AG04449 (cell line): ENCODE data around the gene GFOD1.
"Not testable (repeated sequence)": the region's sequence is repeated elsewhere in the genome, so short reads cannot be mapped to it uniquely, and the experiment has no call there.

Source experiments
- CTCF ChIA-PET: fragments of 350-600 bp; formaldehyde crosslinking; extraction: SDS; loops from one replicate; lab custom pipeline; 2021; ENCODE audit warnings: antibody characterized with exemption; lab: Yijun Ruan, JAX
- POLR2A ChIA-PET: fragments of 400-600, 350-600 bp; formaldehyde crosslinking; extraction: SDS; loops from one replicate; lab custom pipeline; 2020; ENCODE audit warnings: antibody characterized with exemption, inconsistent platforms; lab: Yijun Ruan, JAX
- DNase-seq: peaks from one replicate; pipeline ENCODE4 v3.0.0-alpha.2; 2010; ENCODE audit warnings: low read depth, low spot score
- H3K4me3 ChIP-seq: 2 replicates; pipeline ENCODE4 v1.5.1; 2011; ENCODE audit warnings: low read depth, mild to moderate bottlenecking, control low read depth, low read length
- CTCF ChIP-seq: IDR thresholded peaks from one replicate; pipeline ENCODE4 v1.5.1; 2011; ENCODE audit warnings: mild to moderate bottlenecking, moderate library complexity, low read length, control low read depth, inconsistent platforms; ENCODE audit not compliant: insufficient read depth; ENCODE audit errors: missing control alignments

Gene GFOD1

DNA sequence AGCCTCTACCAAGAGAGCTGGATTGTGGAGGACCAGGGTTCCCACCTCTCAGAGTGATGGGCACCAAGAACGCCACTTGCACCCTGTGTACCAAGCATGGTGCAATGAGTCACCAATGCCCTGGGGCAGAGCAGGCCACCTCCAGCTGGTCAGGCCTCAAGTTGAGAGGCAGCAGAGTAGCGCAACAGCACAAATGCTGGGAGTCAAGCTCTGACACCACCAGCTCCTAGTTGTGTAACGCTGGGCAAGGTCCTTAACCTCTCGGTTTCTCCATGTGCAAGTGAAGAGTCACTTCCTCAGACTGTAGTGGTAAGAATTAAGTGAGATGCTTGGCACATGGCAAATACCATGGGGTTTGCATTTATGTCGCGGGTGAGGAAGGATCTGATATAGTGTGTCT lies 25.6 kb downstream of the GFOD1 start:
- POLR2A ChIA-PET = no interaction called here
- CTCF ChIA-PET = interaction anchor here (1.6 kb wide), 1 partner anchor 154 kb away, joined by 3 read pairs; no protein-coding TSS in a partner anchor
- TF ChIP-seq CTCF = no peak
- no peak overlapping the region for H3K4me3 ChIP-seq
- DNase-seq = no peak

GRCh38 chr6:13461307-13461706 lies 26.1 kb downstream of the GFOD1 start:
- H3K4me3 ChIP-seq = no peak overlapping the region
- DNase-seq = no peak
- CTCF ChIA-PET = interaction anchor here (1.6 kb wide), 1 partner anchor 155 kb away, joined by 3 read pairs; no protein-coding TSS in a partner anchor
- TF ChIP-seq CTCF = no peak
- POLR2A ChIA-PET = no interaction called here

DNA sequence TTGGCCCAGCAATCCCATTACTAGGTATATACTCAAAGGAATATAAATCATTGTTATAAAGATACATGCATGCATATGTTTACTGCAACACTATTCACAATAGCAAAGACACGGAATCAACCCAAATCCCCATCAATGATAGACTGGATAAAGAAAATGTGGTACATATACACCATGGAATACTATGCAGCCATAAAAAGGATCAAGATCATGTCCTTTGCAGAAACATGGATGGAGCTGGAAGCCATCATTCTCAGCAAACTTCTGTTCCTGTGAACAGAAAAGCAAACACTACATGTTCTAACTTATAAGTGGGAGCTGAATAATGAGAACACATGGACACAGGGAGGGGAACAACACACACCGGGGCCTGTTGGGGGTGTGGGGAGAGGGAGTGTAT lies 27.1 kb downstream of the GFOD1 start:
- POLR2A ChIA-PET = not testable (repeated sequence)
- CTCF ChIA-PET = interaction anchor here (1.6 kb wide), 1 partner anchor 156 kb away, joined by 3 read pairs; no protein-coding TSS in a partner anchor

DNA sequence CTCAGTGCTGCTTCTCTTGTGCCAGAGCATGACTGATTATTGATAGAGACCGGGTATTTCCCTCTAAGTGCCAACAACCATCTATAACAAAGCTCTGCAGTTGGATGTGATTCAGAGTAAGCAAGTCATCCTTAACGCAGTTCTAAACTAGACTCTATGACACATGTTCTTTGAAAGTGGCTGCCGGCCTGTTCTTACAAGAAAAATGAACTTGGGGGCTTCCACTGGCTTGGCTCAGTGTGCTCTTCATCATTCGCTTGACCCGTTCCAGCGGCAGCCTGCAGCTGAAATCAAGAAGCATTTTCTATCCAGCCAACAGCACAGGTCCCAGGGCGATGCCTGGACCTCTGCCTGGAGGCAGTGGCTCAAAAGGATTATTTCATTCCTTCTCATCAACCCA lies 29.8 kb downstream of the GFOD1 start:
- no peak for TF ChIP-seq CTCF
- DNase-seq = no peak
- no peak overlapping the region for H3K4me3 ChIP-seq
- ChIA-PET POLR2A (no interaction called here), CTCF (interaction anchor here (2.2 kb wide), 1 partner anchor 12 kb away, joined by 6 read pairs; no protein-coding TSS in a partner anchor)

More for the DNA sequence above, 27.1 kb downstream of the GFOD1 start:
- DNase-seq, H3K4me3 ChIP-seq: not testable (repeated sequence)

GRCh38 chr6:13455552-13455966 lies 31.8 kb downstream of the GFOD1 start:
- CTCF ChIA-PET = interaction anchor here (0.9 to 1.2 kb wide), 2 partner anchors 57 to 82 kb away, joined by 3 read pairs; no protein-coding TSS in a partner anchor
- POLR2A ChIA-PET = no interaction called here
- no peak overlapping the region for H3K4me3 ChIP-seq
- no peak for DNase-seq
- TF ChIP-seq CTCF = no peak

DNA sequence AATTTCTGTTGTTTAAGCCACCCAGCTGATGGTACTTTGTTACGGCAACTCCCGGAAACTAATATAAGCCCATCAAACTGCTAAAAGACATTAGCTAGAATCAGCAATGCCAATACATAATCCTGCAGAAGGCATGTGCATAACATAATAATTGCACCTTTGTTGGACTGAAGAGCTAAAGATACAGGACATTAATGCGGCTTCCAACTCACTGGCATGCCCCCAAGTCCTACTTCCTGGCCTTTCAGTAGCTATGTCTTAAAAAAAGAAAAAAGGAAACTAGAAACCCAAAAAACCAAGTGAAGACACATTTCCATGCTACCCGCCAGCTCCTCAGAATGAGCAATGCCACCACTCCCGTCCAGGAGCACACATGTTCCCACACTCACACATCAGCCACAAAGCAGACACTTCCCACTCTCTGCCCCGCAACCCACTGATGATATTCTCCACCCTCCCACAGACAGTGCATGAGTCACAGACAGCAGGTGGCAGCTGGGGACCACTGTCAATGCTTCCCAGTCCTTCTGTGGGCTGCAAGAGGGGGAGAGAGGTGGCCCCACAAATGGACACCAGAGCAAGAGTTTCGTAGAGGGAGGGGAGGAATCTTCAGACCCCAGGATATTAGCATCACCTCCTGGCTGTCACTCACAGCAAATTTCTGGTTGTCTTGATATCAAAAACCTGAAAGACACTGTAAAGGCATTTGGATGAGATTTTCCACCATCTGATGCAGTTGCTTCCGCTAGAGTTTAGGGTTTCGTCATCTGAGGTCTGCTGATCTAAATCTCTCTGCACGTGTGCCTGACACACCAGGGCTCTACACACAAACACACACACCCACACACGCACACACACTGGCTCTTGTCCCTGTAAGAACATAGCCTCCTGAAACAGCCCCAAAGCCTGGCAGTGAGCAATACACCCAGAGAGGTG lies 32.8 kb downstream of the GFOD1 start:
- ChIA-PET POLR2A (interaction anchor here (0.6 to 0.7 kb wide), 2 partner anchors 15 to 83 kb away, joined by 3 to 4 read pairs; no protein-coding TSS in a partner anchor), CTCF (interaction anchor here (1.2 kb wide), 1 partner anchor 121 kb away, joined by 3 read pairs; no protein-coding TSS in a partner anchor)
- no peak for DNase-seq
- TF ChIP-seq CTCF = no peak
- no peak overlapping the region for H3K4me3 ChIP-seq
